Tibial artery (tissue), 4 donors: ENCODE results near the gene KIAA0513.
A peak's percentile ranks its signal among the peaks of the same experiment; 100 is the strongest.

Experiments used
- DNase-seq, 2 donors: peaks; one replicate each; pipeline ENCODE4 v3.0.0-alpha.2; 2019
- H3K27ac ChIP-seq, 2 donors: fragments of 200-600 bp; sonication (generic) in 1 of 2; 1 replicate in 1 of 2; 2 replicates in 1 of 2; pipeline ENCODE4 v1.5.1; 2018 to 2019; ENCODE audit warnings: mild to moderate bottlenecking in 1 of 2
- H3K27me3 ChIP-seq, 2 donors: fragments of 200-600 bp; sonication (generic) in 1 of 2; one replicate each; pipeline versions ENCODE4 v1.5.1 to v1.6.0; 2016 to 2019
- H3K36me3 ChIP-seq, 3 donors: fragments of 200-600 bp; sonication (generic) in 2 of 3; one replicate each; pipeline ENCODE4 v1.5.1; 2016 to 2019; ENCODE audit warnings: mild to moderate bottlenecking in 2 of 3
- H3K4me1 ChIP-seq, 4 donors: fragments of 200-600 bp; sonication (generic) in 2 of 4; 1 replicate in 3 of 4; 2 replicates in 1 of 4; pipeline ENCODE4 v1.5.1; 2016 to 2019
- H3K4me3 ChIP-seq, 2 donors: fragments of 200-600 bp; sonication (generic) in 1 of 2; 1 replicate in 1 of 2; 2 replicates in 1 of 2; pipeline ENCODE4 v1.5.1; 2018 to 2019; ENCODE audit warnings: mild to moderate bottlenecking in 2 of 2
- H3K9me3 ChIP-seq, 3 donors: fragments of 200-600 bp; sonication (generic) in 1 of 3; one replicate each; pipeline ENCODE4 v1.5.1; 2016 to 2019
- intact Hi-C: fragments of 100-400 bp; cut with DNase I; formaldehyde crosslinking; loops from one replicate; pipeline ENCODE4 v1.15.0; 2023; ENCODE audit warnings: low total_unique reads
- TF ChIP-seq, protein P1 (sequence below), 2 experiments: fragments of 200-600 bp in 1 of 2; fragments of 450-650 bp in 1 of 2; IDR thresholded peaks; one replicate each; pipeline ENCODE4 v1.5.1; 2017 to 2019; ENCODE audit warnings: antibody characterized with exemption in 2 of 2, mild to moderate bottlenecking in 1 of 2, moderate library complexity in 1 of 2

Gene KIAA0513

DNA sequence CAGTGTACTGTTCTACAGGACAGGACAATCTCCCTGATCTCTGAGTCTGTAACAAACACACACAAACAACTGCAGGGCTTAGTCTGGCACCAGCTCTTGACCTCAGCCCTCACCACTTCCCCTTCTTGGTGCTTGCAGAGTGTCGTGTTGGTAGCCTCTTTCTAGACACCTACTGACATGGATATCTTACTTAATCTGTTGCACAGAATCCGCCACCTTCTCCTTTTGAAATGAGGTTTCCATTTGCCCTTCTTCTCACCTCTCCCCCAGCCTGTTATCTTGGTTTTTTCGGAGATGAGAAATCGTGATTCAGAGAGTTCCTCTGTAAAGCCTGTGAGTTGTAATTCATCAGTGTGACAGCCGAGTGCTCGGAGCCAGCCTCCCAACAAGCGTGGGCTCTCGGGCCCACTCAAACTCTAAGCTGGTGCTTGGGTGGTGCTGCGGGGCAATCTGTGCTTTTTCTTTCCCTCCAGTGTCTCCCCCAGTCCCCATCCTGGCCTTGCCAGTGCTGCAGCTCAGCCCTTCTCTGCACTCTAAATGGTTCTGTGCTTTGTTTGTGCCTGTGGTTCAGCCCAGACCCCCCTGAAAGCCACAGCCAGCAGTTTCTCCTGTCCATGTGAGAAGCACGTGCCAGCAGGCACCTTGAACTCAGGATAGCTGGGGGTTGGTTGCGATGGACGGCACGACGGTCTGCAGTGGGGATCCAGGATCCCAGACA is 28.1 kb downstream of the KIAA0513 start:
- Histone ChIP-seq H3K4me1 (peaks cover 0 to 16% (median 9%) of the 10 kb centered on the region in 4 donors), H3K27me3 (no peaks in the 10 kb centered on the region), H3K36me3 (no peaks in the 10 kb centered on the region), H3K4me3 (peak overlapping the region; percentile 11 to 35), H3K27ac (peak overlapping the region; percentile 34 to 49), H3K9me3 (no peaks in the 10 kb centered on the region)
- intact Hi-C loops: no loop called here
- peak in 1 of 2 donors; percentile 62 for DNase-seq
- TF ChIP-seq, protein P1, sequence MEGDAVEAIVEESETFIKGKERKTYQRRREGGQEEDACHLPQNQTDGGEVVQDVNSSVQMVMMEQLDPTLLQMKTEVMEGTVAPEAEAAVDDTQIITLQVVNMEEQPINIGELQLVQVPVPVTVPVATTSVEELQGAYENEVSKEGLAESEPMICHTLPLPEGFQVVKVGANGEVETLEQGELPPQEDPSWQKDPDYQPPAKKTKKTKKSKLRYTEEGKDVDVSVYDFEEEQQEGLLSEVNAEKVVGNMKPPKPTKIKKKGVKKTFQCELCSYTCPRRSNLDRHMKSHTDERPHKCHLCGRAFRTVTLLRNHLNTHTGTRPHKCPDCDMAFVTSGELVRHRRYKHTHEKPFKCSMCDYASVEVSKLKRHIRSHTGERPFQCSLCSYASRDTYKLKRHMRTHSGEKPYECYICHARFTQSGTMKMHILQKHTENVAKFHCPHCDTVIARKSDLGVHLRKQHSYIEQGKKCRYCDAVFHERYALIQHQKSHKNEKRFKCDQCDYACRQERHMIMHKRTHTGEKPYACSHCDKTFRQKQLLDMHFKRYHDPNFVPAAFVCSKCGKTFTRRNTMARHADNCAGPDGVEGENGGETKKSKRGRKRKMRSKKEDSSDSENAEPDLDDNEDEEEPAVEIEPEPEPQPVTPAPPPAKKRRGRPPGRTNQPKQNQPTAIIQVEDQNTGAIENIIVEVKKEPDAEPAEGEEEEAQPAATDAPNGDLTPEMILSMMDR (IDR thresholded peaks at IDR 0.05): no peak

DNA sequence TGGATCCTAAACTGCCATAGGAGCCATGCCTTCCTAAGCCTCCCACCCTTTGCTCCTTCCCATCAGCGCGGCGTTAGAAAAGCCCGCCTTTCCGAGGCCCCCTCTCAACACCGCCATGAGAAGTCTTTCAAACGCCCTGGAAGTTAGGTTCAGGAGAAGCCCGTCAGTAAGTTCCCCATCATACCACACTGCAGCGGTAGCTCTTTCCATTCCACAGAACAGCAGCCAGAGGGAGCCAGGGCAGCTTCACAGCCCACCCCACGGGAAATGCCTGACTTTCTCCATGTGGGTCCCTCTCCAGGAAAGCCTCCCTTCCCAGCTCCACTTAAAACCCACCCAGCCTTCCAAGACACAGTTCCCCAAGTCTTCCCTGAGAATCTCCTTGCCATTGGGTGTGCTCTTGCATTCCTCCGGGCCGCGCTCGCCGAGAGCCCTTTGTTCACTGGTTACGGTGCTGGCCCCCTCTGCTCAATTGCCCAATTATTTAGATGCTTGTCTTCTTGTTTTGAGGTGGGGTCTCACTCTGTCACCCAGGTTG is 28.7 kb downstream of the KIAA0513 start:
- peak overlapping the region in 1 of 2 donors; percentile 35 for H3K4me3 ChIP-seq
- H3K9me3 ChIP-seq: no peaks in the 10 kb centered on the region
- H3K27ac ChIP-seq: peak overlapping the region; percentile 34 to 49
- peaks cover 0 to 9% (median 8%) of the 10 kb centered on the region in 4 donors for H3K4me1 ChIP-seq
- intact Hi-C loops: no loop called here
- DNase-seq: peak in 1 of 2 donors; percentile 39
- no peaks in the 10 kb centered on the region for H3K36me3 ChIP-seq
- TF ChIP-seq, protein P1 (IDR thresholded peaks at IDR 0.05): peak in 1 of 2 experiments; percentile 29
- no peaks in the 10 kb centered on the region for H3K27me3 ChIP-seq

DNA sequence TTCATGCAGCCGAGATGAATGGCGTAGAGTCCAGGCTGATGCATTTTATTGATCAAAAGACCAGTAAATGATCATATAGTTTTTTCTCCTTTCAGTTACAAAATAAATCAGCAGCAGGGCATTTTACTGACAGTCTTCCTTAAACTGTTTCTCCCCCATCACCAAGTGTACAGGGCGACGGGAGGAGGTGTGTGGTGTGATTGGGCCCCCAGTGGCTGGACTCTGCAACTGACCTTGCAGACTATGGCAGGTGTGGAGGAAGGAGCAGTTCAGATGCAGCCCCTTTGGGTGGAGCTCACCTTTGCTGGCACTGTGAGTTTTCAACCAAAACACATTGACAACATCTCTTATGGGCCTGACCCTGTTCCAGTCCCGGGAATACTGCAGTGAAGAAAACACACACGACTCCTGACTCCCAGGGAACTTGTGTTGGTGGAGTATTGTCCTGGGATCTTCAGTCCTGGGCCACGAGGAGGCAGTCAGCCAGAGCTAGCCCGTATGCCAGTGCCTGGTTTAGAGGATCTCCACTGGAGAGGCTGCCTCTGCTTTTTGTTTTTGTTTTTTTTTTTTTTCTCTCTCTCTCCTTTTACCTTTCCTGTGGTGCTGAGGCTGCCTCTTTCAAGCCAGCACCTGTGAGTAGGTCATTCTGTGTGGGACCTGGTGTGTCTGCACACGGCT is 29.8 kb downstream of the KIAA0513 start:
- Histone ChIP-seq H3K36me3 (no peaks in the 10 kb centered on the region), H3K9me3 (no peaks in the 10 kb centered on the region), H3K4me1 (peaks cover 0 to 9% (median 8%) of the 10 kb centered on the region in 4 donors), H3K4me3 (no peak overlapping the region), H3K27ac (no peak overlapping the region), H3K27me3 (no peaks in the 10 kb centered on the region)
- intact Hi-C loops: no loop called here
- TF ChIP-seq, protein P1 (IDR thresholded peaks at IDR 0.05): no peak
- DNase-seq: no peak

DNA sequence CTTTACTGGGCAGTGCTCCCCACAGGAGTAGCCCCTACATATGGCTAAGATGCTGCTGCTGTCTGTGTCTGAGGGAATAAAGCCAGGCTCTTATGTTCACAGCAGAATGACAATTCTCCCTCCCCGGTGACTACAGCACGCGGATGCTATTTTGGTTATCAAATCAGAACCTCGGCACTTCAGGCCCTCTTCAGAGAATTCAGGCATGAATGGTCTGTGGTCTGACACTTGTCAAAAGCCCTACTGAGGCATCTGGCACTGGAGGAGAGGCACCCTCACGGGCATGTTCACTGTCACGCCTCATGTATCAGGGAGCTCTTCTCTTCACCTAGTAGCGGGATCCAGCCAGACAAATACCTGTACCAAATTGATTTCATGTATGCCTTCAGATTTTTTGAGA is 30.4 kb downstream of the KIAA0513 start:
- no peak for DNase-seq
- intact Hi-C loops: no loop called here

DNA sequence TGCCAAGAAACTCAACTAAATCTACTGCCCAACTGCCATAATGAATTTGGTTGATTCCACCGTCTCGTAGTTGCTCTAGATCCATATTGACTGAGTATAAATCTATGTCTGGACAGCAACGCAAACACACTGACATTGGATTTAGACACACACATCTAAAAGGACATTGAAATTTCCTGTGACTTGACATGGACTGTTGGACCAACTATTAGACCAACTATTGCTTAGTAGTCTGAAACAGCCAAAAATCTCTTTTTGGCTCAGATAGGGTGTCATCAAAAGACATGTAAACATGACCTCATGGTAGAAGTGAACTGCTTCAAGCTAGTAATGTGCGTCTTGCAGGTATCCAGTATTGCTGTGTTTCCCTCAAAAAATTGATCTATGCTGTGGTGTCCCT is 31.3 kb downstream of the KIAA0513 start:
- Histone ChIP-seq H3K9me3 (no peaks in the 10 kb centered on the region), H3K27ac (no peak overlapping the region), H3K36me3 (no peaks in the 10 kb centered on the region), H3K4me3 (no peak overlapping the region), H3K27me3 (no peaks in the 10 kb centered on the region), H3K4me1 (peaks cover 0 to 9% (median 8%) of the 10 kb centered on the region in 4 donors)
- intact Hi-C loops: no loop called here
- no peak for DNase-seq
- TF ChIP-seq, protein P1 (IDR thresholded peaks at IDR 0.05): no peak

More for the DNA sequence above, 30.4 kb downstream of the KIAA0513 start:
- no peaks in the 10 kb centered on the region for H3K9me3 ChIP-seq
- H3K27me3 ChIP-seq: no peaks in the 10 kb centered on the region
- TF ChIP-seq, protein P1 (IDR thresholded peaks at IDR 0.05): no peak
- H3K36me3 ChIP-seq: no peaks in the 10 kb centered on the region
- H3K4me3 ChIP-seq: no peak overlapping the region
- H3K4me1 ChIP-seq: peaks cover 0 to 9% (median 8%) of the 10 kb centered on the region in 4 donors
- H3K27ac ChIP-seq: no peak overlapping the region
